ENCODE results near the gene IL12A.

DNA sequence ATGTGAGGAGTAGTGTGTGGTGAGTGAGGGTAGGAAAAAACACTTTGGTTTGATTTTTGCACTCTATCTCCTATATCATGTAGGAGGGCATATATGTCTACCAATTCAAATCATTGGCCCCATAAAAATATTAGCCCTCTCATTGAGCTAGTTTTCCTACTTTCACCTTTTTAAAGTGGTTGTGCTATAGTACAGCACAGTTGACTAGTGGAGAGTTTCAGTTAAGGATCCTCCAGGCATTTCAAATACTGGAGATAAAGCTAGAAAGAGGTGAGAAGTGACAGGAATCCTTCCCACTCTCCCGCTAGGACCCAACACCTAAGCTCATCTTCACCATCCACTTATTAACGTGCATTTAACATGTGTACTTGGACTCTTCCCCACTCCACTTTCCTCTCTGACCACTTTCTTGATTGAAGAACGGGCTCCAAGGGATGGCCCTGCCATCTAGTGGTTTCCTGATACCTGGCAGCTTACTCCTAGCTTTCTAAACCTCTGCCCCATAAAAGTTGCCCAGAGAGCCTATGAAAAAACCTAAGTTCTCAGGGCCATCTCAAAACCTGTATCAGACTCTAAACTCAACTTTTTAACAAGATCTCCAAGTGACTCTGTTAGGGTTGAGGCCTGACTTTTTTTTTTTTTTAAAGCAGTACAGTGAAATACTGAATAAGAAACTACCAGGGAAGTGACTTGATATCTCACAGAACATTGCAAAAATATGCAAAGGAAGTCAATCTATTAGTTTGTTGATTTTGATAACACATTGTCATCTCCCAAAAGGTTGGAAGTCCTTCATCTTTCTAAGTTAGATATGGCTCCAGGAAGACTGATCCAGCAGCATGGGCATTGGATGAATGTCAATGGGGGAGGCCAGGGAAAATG is 17.9 kb downstream of the IL12A start:
- TF ChIP-seq, protein P1, sequence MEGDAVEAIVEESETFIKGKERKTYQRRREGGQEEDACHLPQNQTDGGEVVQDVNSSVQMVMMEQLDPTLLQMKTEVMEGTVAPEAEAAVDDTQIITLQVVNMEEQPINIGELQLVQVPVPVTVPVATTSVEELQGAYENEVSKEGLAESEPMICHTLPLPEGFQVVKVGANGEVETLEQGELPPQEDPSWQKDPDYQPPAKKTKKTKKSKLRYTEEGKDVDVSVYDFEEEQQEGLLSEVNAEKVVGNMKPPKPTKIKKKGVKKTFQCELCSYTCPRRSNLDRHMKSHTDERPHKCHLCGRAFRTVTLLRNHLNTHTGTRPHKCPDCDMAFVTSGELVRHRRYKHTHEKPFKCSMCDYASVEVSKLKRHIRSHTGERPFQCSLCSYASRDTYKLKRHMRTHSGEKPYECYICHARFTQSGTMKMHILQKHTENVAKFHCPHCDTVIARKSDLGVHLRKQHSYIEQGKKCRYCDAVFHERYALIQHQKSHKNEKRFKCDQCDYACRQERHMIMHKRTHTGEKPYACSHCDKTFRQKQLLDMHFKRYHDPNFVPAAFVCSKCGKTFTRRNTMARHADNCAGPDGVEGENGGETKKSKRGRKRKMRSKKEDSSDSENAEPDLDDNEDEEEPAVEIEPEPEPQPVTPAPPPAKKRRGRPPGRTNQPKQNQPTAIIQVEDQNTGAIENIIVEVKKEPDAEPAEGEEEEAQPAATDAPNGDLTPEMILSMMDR (IDR thresholded peaks at IDR 0.05; ENCODE audit: insufficient read depth, low read length) = peak; percentile 58
- no peak for TF ChIP-seq SPI1 (IDR thresholded peaks at IDR 0.05; ENCODE audit: borderline replicate concordance, low read depth)
